ENCODE measurements around the gene CACNA2D4. TPM values are rescaled to one million over a fixed set of nuclear protein-coding genes. Genes with fewer than 3 reads are reported as not detected.

Gene CACNA2D4
- total and polyA plus RNA-seq, 12 donors, result 0.54 to 9.1 (median 3.1) TPM

DNA sequence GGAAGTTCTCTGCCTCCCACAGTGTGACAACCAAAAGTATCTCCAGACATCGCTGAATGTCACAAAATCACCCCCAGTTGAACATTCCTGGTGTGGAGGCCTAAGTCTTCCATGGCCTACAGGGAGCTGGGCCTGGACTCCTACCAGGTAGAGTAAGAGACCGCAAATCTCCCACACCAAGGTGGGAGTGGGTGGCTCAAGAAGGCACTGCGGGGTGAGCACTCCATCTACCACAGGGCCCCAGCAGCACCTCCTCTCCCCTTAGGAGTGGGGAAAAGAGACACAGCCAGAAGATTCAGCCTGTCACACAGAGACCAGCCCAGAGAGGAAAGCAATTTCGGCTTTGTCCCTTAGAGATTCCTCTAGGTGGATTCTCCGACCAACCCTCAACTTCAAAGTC is 72.6 kb downstream of the CACNA2D4 start:
- Histone ChIP-seq H3K27me3 (no peaks in the 10 kb centered on the region), H3K27ac (no peak overlapping the region), H3K4me1 (replicated peaks in 1 of 2) (no peaks in the 10 kb centered on the region), H3K36me3 (replicated peaks in 1 of 2) (no peaks in the 10 kb centered on the region), H3K4me3 (no peak overlapping the region), H3K9me3 (replicated peaks in 1 of 3) (no peaks in the 10 kb centered on the region)
- no peak for DNase-seq
- no peak for TF ChIP-seq POLR2A (IDR thresholded peaks at IDR 0.05)
- TF ChIP-seq, protein P1, sequence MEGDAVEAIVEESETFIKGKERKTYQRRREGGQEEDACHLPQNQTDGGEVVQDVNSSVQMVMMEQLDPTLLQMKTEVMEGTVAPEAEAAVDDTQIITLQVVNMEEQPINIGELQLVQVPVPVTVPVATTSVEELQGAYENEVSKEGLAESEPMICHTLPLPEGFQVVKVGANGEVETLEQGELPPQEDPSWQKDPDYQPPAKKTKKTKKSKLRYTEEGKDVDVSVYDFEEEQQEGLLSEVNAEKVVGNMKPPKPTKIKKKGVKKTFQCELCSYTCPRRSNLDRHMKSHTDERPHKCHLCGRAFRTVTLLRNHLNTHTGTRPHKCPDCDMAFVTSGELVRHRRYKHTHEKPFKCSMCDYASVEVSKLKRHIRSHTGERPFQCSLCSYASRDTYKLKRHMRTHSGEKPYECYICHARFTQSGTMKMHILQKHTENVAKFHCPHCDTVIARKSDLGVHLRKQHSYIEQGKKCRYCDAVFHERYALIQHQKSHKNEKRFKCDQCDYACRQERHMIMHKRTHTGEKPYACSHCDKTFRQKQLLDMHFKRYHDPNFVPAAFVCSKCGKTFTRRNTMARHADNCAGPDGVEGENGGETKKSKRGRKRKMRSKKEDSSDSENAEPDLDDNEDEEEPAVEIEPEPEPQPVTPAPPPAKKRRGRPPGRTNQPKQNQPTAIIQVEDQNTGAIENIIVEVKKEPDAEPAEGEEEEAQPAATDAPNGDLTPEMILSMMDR (IDR thresholded peaks at IDR 0.05), result no peak
- intact Hi-C loops (cut with DNase I), result no loop called here
- 87 to 98% (median 94%) methylated on average over 4 to 5 of the region's 5 CpGs for WGBS, 4 donors

DNA sequence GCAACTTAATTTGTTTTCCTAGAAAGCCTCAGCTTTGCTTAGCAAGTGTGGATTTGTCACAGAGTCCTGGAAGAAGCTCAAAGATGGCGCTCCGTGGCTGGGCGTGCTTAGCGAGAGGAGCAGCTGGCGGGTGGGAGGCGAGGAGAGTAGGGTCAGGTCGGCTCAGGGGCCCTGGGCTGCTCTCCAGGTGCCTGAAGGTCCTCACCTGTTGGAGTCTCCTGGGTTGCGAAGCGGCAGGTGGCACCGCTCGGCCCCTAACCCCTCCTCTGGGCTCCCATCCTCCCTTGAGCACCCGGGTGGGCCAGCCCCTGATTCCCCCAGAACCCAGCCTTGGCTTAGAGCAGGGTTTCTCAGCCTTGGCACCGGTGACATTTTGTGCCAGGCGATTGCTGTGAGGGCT is 73.0 kb downstream of the CACNA2D4 start:
- 82 to 88% (median 84%) methylated on average over 10 to 14 of the region's 14 CpGs for WGBS, 4 donors
- Histone ChIP-seq H3K9me3 (replicated peaks in 1 of 3) (no peaks in the 10 kb centered on the region), H3K27me3 (no peaks in the 10 kb centered on the region), H3K4me1 (replicated peaks in 1 of 2) (no peaks in the 10 kb centered on the region), H3K36me3 (replicated peaks in 1 of 2) (no peaks in the 10 kb centered on the region), H3K27ac (no peak overlapping the region), H3K4me3 (no peak overlapping the region)
- intact Hi-C loops (cut with DNase I), result no loop called here
- TF ChIP-seq POLR2A (IDR thresholded peaks at IDR 0.05), result no peak
- TF ChIP-seq, protein P1 (IDR thresholded peaks at IDR 0.05), result no peak
- DNase-seq, result no peak

DNA sequence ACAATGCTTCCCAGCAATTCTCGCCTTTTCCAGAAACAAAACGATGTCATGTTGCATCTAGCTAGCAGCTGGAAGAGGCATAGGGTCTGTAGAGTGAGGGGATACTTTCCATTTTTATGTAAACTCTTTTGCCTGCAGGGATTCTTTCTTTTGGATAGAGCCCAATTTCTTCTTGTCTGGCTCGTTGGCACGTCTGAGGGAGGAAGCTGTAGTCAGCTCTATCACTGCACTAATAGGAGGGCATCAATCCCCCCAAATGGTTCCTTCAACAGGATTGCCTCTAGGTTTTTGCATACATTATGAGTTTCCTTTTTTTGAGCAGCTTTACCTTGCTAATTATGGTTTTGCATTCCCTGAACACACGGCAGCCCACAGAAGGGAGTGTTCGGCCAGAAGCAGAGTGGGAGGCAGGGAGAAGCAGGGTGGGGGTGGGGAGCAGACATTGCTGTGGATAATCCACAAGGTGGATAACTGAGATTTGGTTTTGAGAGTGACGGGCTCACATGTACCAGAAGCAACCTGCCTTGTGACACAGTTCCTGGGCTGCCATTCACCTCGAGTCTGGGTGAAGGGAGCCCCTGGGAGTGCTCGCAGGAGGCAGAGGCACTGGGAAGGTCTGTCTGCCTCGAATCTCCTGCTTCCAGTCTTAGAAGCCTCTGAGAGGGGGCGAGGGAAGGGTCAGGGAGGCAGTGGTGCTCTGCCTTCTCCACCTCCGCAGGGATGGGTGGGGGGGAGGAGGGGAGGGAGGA is 73.6 kb downstream of the CACNA2D4 start:
- no peak for DNase-seq
- Histone ChIP-seq H3K4me3 (no peak overlapping the region), H3K27ac (no peak overlapping the region), H3K27me3 (no peaks in the 10 kb centered on the region), H3K4me1 (replicated peaks in 1 of 2) (no peaks in the 10 kb centered on the region), H3K9me3 (replicated peaks in 1 of 3) (no peaks in the 10 kb centered on the region), H3K36me3 (replicated peaks in 1 of 2) (no peaks in the 10 kb centered on the region)
- intact Hi-C loops (cut with DNase I), result no loop called here
- 33 to 51% (median 47%) methylated on average over 9 to 12 of the region's 12 CpGs for WGBS, 4 donors
- TF ChIP-seq, protein P1 (IDR thresholded peaks at IDR 0.05), result no peak
- TF ChIP-seq POLR2A (IDR thresholded peaks at IDR 0.05), result no peak

DNA sequence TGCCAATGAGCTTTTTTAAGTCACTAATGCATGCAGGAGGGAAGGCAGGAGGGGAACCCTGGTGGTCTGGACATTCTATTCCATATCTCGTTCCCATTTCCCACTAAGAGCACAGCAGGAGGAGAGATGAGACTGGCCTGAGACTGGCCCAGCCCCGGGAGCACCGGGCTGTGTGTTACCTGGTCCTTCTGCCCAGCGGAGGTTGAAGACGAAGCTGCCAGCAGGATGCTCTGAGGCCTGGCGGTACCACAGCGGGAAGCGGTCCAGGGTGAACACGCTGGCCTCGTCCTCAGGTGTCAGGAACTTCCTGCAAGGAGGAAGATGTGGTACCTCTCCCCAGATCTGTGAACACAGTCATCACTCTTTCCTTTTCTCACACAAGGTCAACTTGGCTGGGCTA is 74.2 kb downstream of the CACNA2D4 start:
- 51 to 78% (median 74%) methylated on average over 10 of the region's 10 CpGs for WGBS, 4 donors
- no peaks in the 10 kb centered on the region for H3K36me3 ChIP-seq (replicated peaks in 1 of 2)
- no peak for DNase-seq
- no peak for TF ChIP-seq POLR2A (IDR thresholded peaks at IDR 0.05)
- TF ChIP-seq, protein P1 (IDR thresholded peaks at IDR 0.05), result no peak
- no peak overlapping the region for H3K4me3 ChIP-seq
- no peaks in the 10 kb centered on the region for H3K9me3 ChIP-seq (replicated peaks in 1 of 3)
- H3K27ac ChIP-seq, result no peak overlapping the region
- H3K27me3 ChIP-seq, result no peaks in the 10 kb centered on the region
- intact Hi-C loops (cut with DNase I), result no loop called here
- no peaks in the 10 kb centered on the region for H3K4me1 ChIP-seq (replicated peaks in 1 of 2)

All from adrenal gland (tissue), 12 donors.